H9 (cell line): Measurements from ENCODE around the gene RPL28. TPM values are rescaled to one million over a fixed set of nuclear protein-coding genes. Genes with fewer than 3 reads are reported as not detected.

Source experiments
- DNase-seq: peaks from one replicate; pipeline ENCODE4 v3.0.0-alpha.2; 2017
- H2AFZ ChIP-seq: one replicate; pipeline ENCODE4 v1.6.1; 2013; ENCODE audit warnings: mild to moderate bottlenecking, low read length, control low read depth, moderate library complexity
- H2AK5ac ChIP-seq: 2 replicates; pipeline ENCODE4 v1.6.1; 2013; ENCODE audit warnings: low read length, control low read depth, mixed read lengths; ENCODE audit not compliant: insufficient read length
- H2BK120ac ChIP-seq: one replicate; pipeline ENCODE4 v1.6.1; 2013; ENCODE audit warnings: low read depth, mild to moderate bottlenecking, low read length, control low read depth, inconsistent platforms; ENCODE audit not compliant: poor library complexity, severe bottlenecking
- H2BK12ac ChIP-seq: 2 replicates; pipeline ENCODE4 v1.6.1; 2013; ENCODE audit warnings: low read length, control low read depth, mixed read lengths, low read depth; ENCODE audit not compliant: insufficient read length
- H2BK15ac ChIP-seq: 2 replicates; pipeline ENCODE4 v1.6.1; 2013; ENCODE audit warnings: low read depth, low read length, control low read depth
- H2BK20ac ChIP-seq: one replicate; pipeline ENCODE4 v1.6.1; 2013; ENCODE audit warnings: low read depth, mild to moderate bottlenecking, low read length, control low read depth, inconsistent platforms; ENCODE audit not compliant: poor library complexity, severe bottlenecking
- H2BK5ac ChIP-seq: 2 replicates; pipeline ENCODE4 v1.6.1; 2013; ENCODE audit warnings: low read length, control low read depth, mixed read lengths; ENCODE audit not compliant: insufficient read length
- H3K14ac ChIP-seq: 2 replicates; pipeline ENCODE4 v1.6.1; 2013; ENCODE audit warnings: low read length, control low read depth; ENCODE audit not compliant: insufficient read depth
- H3K18ac ChIP-seq: 2 replicates; pipeline ENCODE4 v1.6.1; 2013; ENCODE audit warnings: low read depth, mild to moderate bottlenecking, mixed read lengths, low read length, control low read depth; ENCODE audit not compliant: insufficient read length
- H3K23ac ChIP-seq: 2 replicates; pipeline ENCODE4 v1.6.1; 2013; ENCODE audit warnings: low read length, control low read depth, mixed read lengths, low read depth; ENCODE audit not compliant: insufficient read length
- H3K23me2 ChIP-seq: 2 replicates; pipeline ENCODE4 v1.6.1; 2013; ENCODE audit warnings: low read depth, mild to moderate bottlenecking, mixed read lengths, low read length, control low read depth; ENCODE audit not compliant: insufficient read length, poor library complexity, severe bottlenecking
- H3K27ac ChIP-seq: 2 replicates; pipeline ENCODE4 v1.5.1; 2013; ENCODE audit warnings: low read length, control low read depth, mixed read lengths, low read depth; ENCODE audit not compliant: insufficient read length
- H3K27me3 ChIP-seq: 2 replicates; pipeline ENCODE4 v1.6.1; 2013; ENCODE audit warnings: low read length, control low read depth, inconsistent platforms; ENCODE audit not compliant: insufficient read depth
- H3K4ac ChIP-seq: 2 replicates; pipeline ENCODE4 v1.6.1; 2013; ENCODE audit warnings: low read depth, mild to moderate bottlenecking, control low read depth, inconsistent platforms, low read length, moderate library complexity
- H3K4me1 ChIP-seq: 2 replicates; pipeline ENCODE4 v1.6.1; 2013; ENCODE audit warnings: low read length, control low read depth, inconsistent platforms; ENCODE audit not compliant: insufficient read depth
- H3K4me2 ChIP-seq: 2 replicates; pipeline ENCODE4 v1.6.1; 2013; ENCODE audit warnings: low read length, control low read depth, mixed read lengths; ENCODE audit not compliant: insufficient read length, insufficient read depth
- H3K56ac ChIP-seq: 2 replicates; pipeline ENCODE4 v1.6.1; 2013; ENCODE audit warnings: low read depth, mild to moderate bottlenecking, mixed read lengths, low read length, control low read depth; ENCODE audit not compliant: insufficient read length
- H3K79me1 ChIP-seq: 2 replicates; pipeline ENCODE4 v1.6.1; 2013; ENCODE audit warnings: low read depth, mild to moderate bottlenecking, moderate library complexity, low read length, control low read depth, inconsistent platforms; ENCODE audit not compliant: insufficient read depth, poor library complexity, severe bottlenecking
- H3K79me2 ChIP-seq: 2 replicates; pipeline ENCODE4 v1.6.1; 2013; ENCODE audit warnings: low read length, control low read depth, inconsistent platforms; ENCODE audit not compliant: insufficient read depth
- H3K9ac ChIP-seq: 2 replicates; pipeline ENCODE4 v1.6.1; 2013; ENCODE audit warnings: low read length, control low read depth, mixed read lengths; ENCODE audit not compliant: insufficient read length; ENCODE audit errors: extremely low read depth
- H3K9me3 ChIP-seq: one replicate; pipeline ENCODE4 v1.6.1; 2013; ENCODE audit warnings: low read depth, low read length, inconsistent platforms; ENCODE audit not compliant: control insufficient read depth
- H3T11ph ChIP-seq: one replicate; pipeline ENCODE4 v1.6.1; 2013; ENCODE audit warnings: mild to moderate bottlenecking, low read length, control low read depth, inconsistent platforms
- H4K20me1 ChIP-seq: one replicate; pipeline ENCODE4 v1.6.1; 2013; ENCODE audit not compliant: control insufficient read depth, insufficient read length, insufficient read depth
- H4K5ac ChIP-seq: 2 replicates; pipeline ENCODE4 v1.6.1; 2013; ENCODE audit warnings: low read depth, mild to moderate bottlenecking, mixed read lengths, low read length, control low read depth; ENCODE audit not compliant: insufficient read length
- H4K8ac ChIP-seq: replicated peaks from 2 replicates; pipeline ENCODE4 v1.6.1; 2013; ENCODE audit warnings: low read length, control low read depth, mixed read lengths, low read depth; ENCODE audit not compliant: insufficient read length
- H4K91ac ChIP-seq: 2 replicates; pipeline ENCODE4 v1.6.1; 2013; ENCODE audit warnings: low read depth, mild to moderate bottlenecking, moderate library complexity, mixed read lengths, low read length, control low read depth; ENCODE audit not compliant: insufficient read length
- H3K27ac Mint-ChIP-seq, 3 experiments: 2 replicates in 2 of 3; 3 replicates in 1 of 3; pipeline ENCODE4 v1.8.0; 2020 to 2021; ENCODE audit warnings: mixed read lengths in 3 of 3, mild to moderate bottlenecking in 1 of 3, moderate library complexity in 1 of 3
- H3K27me3 Mint-ChIP-seq: 2 replicates; pipeline ENCODE4 v1.8.0; 2021; ENCODE audit warnings: low read depth, mild to moderate bottlenecking, moderate library complexity, mixed read lengths
- H3K36me3 Mint-ChIP-seq, 3 experiments: 2 replicates in 2 of 3; 3 replicates in 1 of 3; pipeline ENCODE4 v1.8.0; 2020 to 2021; ENCODE audit warnings: low read depth in 3 of 3, mixed read lengths in 3 of 3; ENCODE audit not compliant: insufficient read depth in 1 of 3
- H3K4me1 Mint-ChIP-seq, 2 experiments: 2 replicates each; pipeline ENCODE4 v1.8.0; 2020; ENCODE audit warnings: mixed read lengths in 2 of 2
- H3K4me3 Mint-ChIP-seq, 2 experiments: 2 replicates in 1 of 2; 3 replicates in 1 of 2; pipeline ENCODE4 v1.8.0; 2020 to 2021; ENCODE audit warnings: mild to moderate bottlenecking in 2 of 2, mixed read lengths in 2 of 2, moderate library complexity in 1 of 2
- H3K9me3 Mint-ChIP-seq, 2 experiments: 2 replicates in 1 of 2; 3 replicates in 1 of 2; pipeline ENCODE4 v1.8.0; 2020; ENCODE audit warnings: mild to moderate bottlenecking in 2 of 2, mixed read lengths in 2 of 2, moderate library complexity in 1 of 2
- WGBS: extraction: QIAGEN DNeasy Blood & Tissue Kit; methylation state at CpG from one replicate; pipeline ENCODE4 v1.1.7; 2013; ENCODE audit warnings: missing lambda C conversion rate, low lambda C conversion rate, mixed read lengths; ENCODE audit not compliant: insufficient read length; ENCODE audit errors: extremely low coverage; 5-methylcytosine and 5-hydroxymethylcytosine counted together
- total RNA-seq: library from RNA; stranded (reverse); gene quantifications from 2 replicates; pipeline ENCODE4 v1.2.1, GENCODE V29; 2021
- TF ChIP-seq, protein P1 (sequence below): fragments of 200-600 bp; sonication (generic); conservative IDR thresholded peaks from 3 replicates; pipeline ENCODE4 v1.8.0; 2021; ENCODE audit warnings: antibody characterized with exemption, mild to moderate bottlenecking

RPL28 gene
- total RNA-seq, 1 experiment from 2014 or later, result 2,076 TPM

DNA sequence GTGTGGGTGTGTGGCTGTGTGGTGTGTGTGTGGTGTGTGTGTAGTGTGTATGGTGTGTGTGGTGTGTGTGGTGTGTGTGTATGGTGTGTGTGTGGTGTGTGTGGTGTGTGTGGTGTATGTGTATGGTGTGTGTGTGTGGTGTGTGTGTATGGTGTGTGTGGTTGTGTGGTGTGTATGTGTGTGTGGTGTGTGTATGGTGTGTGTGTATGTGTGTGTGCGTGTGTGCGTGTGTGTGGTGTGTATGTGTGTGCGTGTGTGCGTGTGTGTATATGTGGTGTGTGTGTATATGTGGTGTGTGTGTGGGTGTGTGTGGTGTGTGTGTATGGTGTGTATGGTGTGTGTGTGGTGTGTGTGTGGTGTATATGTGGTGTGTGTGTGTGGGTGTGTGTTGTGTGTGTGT is 49.3 kb downstream of the RPL28 start:
- H3K4me1 ChIP-seq, result no peaks in the 10 kb centered on the region
- no peak overlapping the region for H2BK5ac ChIP-seq
- DNase-seq, result no peak
- Mint-ChIP-seq H3K27ac (no peak overlapping the region), H3K27me3 (peaks cover 41% of the 10 kb centered on the region), H3K4me1 (peaks cover 0 to 5% of the 10 kb centered on the region in 2 experiments; a peak in 2 of 4 replicates), H3K9me3 (peaks cover 6 to 10% of the 10 kb centered on the region in 2 experiments; a peak in 4 of 5 replicates), H3K4me3 (no peak overlapping the region), H3K36me3 (peaks cover 0 to 2% (median 0%) of the 10 kb centered on the region in 3 experiments; a peak in 1 of 7 replicates)
- WGBS, result 100% methylated on average over 4 of the region's 4 CpGs
- H3K9ac ChIP-seq, result no peak overlapping the region
- H3K14ac ChIP-seq, result no peak overlapping the region
- H3K9me3 ChIP-seq, result no peaks in the 10 kb centered on the region
- peak overlapping the region; percentile 31 for H4K5ac ChIP-seq
- no peak overlapping the region for H3K4ac ChIP-seq
- H4K91ac ChIP-seq, result no peak overlapping the region
- H3K4me2 ChIP-seq, result no peak overlapping the region
- no peaks in the 10 kb centered on the region for H3K79me1 ChIP-seq
- H3K23ac ChIP-seq, result no peak overlapping the region
- no peak overlapping the region for H2AK5ac ChIP-seq
- TF ChIP-seq, protein P1, sequence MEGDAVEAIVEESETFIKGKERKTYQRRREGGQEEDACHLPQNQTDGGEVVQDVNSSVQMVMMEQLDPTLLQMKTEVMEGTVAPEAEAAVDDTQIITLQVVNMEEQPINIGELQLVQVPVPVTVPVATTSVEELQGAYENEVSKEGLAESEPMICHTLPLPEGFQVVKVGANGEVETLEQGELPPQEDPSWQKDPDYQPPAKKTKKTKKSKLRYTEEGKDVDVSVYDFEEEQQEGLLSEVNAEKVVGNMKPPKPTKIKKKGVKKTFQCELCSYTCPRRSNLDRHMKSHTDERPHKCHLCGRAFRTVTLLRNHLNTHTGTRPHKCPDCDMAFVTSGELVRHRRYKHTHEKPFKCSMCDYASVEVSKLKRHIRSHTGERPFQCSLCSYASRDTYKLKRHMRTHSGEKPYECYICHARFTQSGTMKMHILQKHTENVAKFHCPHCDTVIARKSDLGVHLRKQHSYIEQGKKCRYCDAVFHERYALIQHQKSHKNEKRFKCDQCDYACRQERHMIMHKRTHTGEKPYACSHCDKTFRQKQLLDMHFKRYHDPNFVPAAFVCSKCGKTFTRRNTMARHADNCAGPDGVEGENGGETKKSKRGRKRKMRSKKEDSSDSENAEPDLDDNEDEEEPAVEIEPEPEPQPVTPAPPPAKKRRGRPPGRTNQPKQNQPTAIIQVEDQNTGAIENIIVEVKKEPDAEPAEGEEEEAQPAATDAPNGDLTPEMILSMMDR, result no peak
- H2BK15ac ChIP-seq, result no peak overlapping the region
- no peak overlapping the region for H3K27ac ChIP-seq
- H2BK120ac ChIP-seq, result no peak overlapping the region
- H2BK12ac ChIP-seq, result no peak overlapping the region
- no peaks in the 10 kb centered on the region; the same call in 1 of the 2 replicates for H3K27me3 ChIP-seq
- no peaks in the 10 kb centered on the region for H4K20me1 ChIP-seq
- H3K56ac ChIP-seq, result no peak overlapping the region
- no peak overlapping the region for H3T11ph ChIP-seq
- no peak overlapping the region for H3K18ac ChIP-seq
- H3K23me2 ChIP-seq, result peaks cover 3% of the 10 kb centered on the region
- no peaks in the 10 kb centered on the region for H3K79me2 ChIP-seq
- no peak overlapping the region for H2BK20ac ChIP-seq
- no peak overlapping the region for H2AFZ ChIP-seq
- H4K8ac ChIP-seq, result no peak overlapping the region
